VCaP (cell line): ENCODE measurements around the gene CHDH.

ENCODE experiments used
- H3K27ac ChIP-seq: fragments of 450-650 bp; 2 replicates; pipeline ENCODE4 v1.5.1; 2017
- TF ChIP-seq, protein P1 (sequence below): fragments of 450-650 bp; conservative IDR thresholded peaks from 2 replicates; pipeline ENCODE4 v1.5.1; 2017; ENCODE audit warnings: mild to moderate bottlenecking, moderate library complexity

The CHDH gene

DNA sequence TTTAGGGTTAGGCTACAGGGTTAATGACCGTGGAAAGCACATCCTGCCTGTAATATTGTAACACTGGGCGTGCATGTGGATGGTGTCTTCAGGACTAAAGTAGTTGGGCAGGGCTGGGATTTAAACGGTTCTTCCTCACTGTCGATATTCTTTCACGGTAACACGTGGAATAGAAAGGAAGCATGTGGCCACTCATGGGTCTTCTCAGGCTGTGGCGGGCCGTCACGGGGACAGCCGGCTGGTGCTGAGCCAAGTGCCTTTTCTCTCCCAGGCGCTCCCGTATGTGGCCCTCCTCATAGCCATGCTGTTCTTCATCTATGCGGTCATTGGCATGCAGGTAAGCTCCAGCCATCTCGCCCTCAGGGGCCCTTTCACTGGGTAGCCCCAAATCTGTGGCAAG is 73.7 kb downstream of the CHDH start:
- peak overlapping the region; percentile 72 for H3K27ac ChIP-seq
- TF ChIP-seq, protein P1, sequence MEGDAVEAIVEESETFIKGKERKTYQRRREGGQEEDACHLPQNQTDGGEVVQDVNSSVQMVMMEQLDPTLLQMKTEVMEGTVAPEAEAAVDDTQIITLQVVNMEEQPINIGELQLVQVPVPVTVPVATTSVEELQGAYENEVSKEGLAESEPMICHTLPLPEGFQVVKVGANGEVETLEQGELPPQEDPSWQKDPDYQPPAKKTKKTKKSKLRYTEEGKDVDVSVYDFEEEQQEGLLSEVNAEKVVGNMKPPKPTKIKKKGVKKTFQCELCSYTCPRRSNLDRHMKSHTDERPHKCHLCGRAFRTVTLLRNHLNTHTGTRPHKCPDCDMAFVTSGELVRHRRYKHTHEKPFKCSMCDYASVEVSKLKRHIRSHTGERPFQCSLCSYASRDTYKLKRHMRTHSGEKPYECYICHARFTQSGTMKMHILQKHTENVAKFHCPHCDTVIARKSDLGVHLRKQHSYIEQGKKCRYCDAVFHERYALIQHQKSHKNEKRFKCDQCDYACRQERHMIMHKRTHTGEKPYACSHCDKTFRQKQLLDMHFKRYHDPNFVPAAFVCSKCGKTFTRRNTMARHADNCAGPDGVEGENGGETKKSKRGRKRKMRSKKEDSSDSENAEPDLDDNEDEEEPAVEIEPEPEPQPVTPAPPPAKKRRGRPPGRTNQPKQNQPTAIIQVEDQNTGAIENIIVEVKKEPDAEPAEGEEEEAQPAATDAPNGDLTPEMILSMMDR, result no peak

DNA sequence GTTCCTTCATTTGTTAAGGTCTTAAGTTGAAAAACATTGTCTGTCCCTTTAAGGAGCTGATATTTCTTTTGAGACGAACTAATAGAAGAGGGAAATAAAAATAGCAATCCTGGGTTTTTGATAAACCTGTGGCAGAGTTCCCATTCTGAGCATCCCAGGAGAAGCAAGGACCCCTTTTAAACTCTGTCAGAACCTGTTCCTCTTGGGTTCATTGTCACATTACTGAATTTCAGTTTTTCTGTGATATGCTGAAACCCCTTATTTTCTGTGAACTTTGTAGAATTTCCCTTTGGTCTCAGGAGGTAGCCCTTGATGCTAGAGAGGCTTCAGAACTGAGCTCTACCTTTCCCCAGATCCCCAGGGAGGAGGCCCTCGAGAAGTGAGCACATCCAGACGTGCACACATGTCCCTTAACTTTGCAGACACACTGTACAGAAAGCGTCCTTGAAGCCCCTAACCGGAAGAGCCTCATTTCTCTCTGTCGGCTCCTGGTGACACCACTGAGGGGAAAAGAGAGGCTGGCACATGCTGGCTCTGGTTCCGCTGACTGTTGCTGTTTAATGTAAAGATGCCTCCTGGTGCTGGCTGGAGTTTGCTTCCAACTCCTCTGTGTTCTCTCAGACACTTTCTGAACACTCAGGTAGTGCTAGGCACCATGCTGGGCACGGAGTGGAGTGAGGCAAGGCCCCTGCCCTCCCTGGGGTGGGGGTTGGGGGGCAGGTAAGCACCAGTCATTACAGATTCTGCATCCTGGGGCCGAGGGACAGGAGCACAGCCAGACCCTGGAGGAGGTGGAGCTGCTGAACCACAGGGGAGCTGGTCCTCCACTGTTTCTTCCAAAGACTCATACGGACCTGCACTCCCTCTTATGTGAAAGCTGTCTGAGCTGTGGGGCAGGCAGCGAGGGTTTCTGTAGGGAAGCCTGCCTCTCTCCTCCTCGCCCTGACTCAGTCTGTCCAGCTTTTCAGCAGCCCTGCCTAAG is 77.5 kb downstream of the CHDH start:
- TF ChIP-seq, protein P1, result no peak
- H3K27ac ChIP-seq, result no peak overlapping the region

DNA sequence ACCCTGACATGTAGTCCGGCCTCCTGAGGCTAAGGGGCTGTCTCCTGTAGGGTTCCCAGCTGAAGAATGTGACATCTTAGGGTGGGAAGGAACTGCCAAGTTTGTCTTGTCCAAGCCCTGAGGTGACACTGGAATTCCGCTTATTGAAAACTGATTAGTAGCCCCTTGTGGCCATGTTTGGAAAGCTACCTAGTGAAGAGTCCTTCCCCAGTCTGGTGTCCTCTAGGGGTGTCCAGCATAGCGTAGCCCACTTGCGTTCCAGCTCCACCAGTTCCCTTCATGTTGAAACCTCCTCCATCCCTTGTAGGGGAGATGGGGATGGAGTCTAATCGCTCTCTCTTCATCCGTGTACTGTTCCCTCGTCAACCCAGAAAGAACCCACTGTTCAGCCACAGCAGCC is 79.5 kb downstream of the CHDH start:
- no peak overlapping the region for H3K27ac ChIP-seq
- TF ChIP-seq, protein P1, result no peak

- H3K27ac ChIP-seq, result no peak overlapping the region
- TF ChIP-seq, protein P1, result no peak
These were observed 80.5 kb downstream of the CHDH start for GRCh38 chr3:53765753-53766152.

GRCh38 chr3:53764026-53764775 is 82.0 kb downstream of the CHDH start:
- TF ChIP-seq, protein P1, result no peak
- H3K27ac ChIP-seq, result no peak overlapping the region

GRCh38 chr3:53763353-53763752 is 82.9 kb downstream of the CHDH start:
- TF ChIP-seq, protein P1, result no peak
- no peak overlapping the region for H3K27ac ChIP-seq
